Activated CD8-positive, alpha-beta memory T cell treated with anti-CD3 and anti-CD28 coated beads for 48 hours (primary cell): Measurements from ENCODE around the gene SUSD6.
"Not testable (repeated sequence)": the region's sequence is repeated elsewhere in the genome, so short reads cannot be mapped to it uniquely, and the experiment has no call there.

Source experiments
- DNase-seq, 3 experiments: peaks; one replicate each; pipeline ENCODE4 v3.0.0-alpha.2; 2020; ENCODE audit warnings: low read depth in 2 of 3, low spot score in 2 of 3

SUSD6 gene

DNA sequence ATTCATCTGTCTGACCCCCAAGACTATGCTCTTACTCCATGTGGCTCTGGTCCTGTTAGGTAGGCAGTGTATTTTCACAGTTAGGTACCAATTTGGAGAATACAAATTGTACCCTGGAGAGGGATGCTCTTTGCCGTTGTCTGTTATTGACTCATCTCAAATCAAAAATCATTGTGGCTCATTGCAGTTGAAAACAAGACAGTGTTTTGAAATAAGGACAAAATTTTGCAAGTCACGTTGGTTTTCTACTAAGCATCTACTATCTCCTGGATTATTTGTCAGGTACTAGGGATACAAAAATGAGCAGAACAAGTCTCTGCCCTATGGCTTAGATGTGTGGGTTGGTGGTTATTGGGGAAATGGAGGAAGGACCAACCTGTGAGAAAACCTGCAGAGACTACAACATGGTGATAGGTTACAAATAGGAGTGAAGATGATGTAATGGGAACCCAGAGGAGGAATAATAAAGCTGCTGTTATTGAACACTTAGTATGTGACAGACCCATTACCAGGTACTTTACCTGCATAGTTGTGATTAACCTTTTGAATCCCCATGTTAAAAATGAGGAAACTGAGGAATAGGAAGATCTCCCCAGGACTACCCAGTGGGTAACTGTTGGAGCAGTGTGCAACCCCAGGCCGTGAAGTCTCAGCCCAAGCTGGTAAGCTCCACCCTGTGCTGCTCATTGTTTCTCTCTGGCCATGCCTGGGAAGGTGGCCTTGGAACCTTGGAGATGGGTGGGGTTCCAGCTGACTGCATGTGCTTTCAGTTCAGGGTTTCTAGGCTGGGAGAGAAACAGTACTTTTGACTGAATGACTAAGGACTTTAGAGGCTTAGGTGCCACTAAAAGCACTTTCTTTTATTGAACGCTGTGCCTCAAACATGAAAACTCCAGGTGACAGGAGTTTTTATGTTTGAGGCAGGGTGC is 82.7 kb downstream of the SUSD6 start:
- DNase-seq = no peak

DNA sequence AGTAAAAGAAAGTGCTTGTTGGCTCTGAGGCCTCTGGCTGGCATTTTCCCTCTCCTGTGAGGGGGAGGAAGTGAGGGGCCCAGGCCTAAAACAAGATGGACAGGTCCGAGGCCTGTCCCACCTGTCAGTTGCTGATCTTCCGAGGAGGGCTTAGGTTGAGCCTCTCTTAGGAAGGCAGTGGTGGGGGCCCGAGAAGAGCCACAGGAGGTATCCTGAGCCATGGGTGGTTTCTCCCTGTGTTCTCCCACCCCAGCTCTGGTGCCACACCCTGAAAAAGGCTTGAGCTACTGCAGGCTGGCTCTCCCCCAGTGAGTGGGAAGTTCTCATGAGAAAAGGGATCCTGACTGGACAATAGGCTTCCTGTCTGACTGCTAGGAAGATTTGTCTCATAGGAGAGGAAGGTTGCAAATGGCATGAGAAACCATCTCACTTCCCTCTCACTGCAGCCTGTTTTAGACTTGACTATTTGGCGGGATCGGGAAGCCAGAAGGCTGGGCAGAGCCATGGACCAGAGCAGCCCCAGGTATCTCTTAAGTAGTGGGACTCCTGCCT is 83.4 kb downstream of the SUSD6 start:
- DNase-seq = no peak

DNA sequence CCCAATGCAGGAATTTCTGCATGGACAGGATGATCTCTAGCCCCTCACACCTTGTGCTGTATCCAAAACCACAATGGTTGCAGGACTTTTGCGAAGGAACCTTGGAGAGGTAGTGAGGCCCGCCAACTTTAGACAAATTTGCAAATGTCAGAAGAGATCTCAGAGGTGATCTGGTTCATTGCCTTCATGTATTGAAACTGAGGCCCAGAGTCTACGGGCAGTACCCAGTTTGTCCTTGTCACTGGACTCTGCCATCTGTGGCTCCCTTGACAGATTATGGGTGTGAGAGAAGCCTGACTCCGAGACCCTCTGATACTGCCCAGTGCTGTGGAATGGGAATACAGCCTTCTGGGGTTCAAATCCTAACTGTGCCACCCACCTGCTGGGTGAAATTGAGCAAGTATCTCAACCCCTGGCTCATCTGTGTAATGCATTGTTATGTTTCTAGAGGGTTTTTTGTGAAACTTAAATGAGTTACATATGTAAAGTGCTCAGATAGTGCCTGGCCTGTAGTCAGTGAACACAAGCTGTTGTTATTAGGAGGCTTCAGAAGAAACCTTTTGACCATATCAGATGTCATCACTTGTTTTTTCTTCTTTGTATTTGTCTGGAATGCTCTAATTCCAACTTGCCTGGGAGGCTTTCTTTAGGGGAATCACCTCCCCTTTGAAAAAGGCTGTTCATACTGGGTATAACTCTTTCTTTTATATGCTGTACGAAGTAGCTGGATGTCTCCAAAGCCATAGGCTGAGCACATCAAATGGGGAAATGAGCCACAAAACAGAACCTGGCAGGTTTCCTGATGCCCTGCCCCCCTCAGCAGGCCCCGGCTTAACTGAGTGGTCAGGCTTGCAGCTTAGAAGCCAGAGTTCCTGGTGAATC is 84.2 kb downstream of the SUSD6 start:
- no peak for DNase-seq

DNA sequence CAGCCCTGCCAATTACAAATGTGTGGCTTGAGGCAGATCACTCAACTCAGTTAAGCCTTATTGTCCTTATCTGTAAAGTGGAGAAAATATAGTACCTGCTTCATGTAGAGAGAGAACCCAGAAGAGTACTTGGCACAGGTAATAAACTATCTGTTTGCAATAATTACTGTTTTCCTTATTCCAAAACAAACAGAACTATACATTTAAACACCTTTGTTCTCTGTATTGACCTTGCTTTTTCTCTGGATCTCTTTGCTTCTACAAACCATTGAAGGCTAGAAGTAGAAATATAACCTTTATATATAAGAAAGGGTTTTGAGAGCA is 84.8 kb downstream of the SUSD6 start:
- no peak for DNase-seq

DNA sequence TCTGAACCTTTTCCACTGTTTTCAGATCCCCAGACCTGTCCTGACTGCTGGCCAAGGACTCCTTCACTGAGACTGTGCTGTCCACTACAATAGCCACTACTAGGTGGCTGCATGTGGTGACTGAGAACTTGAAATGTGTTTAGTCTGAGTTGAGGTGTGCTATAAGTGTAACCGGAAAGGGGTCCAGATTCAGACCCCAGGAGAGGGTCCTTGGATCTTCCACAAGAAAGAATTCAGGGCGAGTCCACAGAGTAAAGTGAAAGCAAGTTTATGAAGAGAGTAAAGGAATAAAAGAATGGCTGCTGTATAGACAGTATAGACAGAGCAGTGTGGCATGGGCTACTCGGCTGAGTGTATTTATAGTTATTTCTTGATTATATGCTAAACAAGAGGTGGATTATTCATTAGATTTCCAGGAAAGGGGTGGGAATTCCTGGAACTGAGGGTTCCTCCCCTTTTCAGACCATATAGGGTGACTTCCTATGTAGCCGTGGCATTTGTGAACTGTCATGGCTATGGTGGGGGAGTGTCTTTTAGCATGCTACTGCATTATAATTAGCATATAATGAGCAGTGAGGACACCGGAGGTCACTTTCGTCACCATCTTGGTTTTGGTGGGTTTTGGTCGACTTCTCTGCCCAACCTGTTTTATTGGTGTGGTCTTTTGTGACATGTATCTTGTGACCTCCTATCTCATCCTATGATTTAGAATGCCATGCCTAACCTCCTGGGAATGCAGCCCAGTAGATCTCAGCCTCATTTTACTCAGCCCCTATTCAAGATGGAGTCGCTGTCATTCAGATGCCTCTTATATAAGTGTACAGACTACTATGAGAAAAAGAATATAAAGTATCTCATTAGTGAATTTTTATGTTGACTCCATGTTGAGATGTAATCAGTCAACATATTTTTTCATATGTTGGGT is 85.5 kb downstream of the SUSD6 start:
- no peak for DNase-seq

DNA sequence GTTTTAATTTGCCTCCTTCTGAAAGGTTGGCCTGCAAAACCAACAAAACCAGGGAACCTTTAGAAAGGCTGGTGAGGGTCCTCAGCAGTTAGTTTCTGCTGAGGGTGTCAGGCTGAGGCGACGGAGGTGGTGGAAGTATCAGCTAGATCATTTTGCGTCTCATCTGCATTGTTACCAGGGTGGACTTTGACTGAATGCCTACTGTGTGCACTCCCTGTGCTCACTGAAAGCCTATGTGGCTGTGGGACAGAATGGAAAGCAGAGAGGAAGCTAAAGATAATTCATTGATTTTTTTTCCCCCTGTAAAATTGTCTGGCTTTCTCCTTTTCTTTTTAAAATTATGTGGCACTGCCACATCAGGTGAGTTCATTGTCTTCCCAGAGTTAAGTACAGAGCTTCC is 87.2 kb downstream of the SUSD6 start:
- no peak for DNase-seq

DNA sequence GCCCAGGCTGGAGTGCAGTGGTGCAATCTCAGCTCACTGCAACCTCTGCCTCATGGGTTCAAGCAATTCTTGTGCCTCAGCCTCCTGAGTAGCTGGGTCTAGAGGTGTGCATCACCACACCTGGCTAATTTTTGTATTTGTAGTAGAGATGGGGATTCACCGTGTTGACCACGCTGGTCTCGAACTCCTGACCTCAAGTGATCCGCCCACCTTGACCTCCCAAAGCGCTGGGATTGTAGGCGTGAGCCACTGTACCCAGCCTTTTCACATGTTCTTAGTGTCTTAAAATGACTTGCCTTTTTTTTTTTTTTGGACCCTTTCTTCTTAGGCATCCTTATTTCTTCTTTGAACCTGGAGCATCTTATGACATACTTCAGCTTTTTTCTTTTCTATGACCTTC is 87.8 kb downstream of the SUSD6 start:
- not testable (repeated sequence) for DNase-seq

DNA sequence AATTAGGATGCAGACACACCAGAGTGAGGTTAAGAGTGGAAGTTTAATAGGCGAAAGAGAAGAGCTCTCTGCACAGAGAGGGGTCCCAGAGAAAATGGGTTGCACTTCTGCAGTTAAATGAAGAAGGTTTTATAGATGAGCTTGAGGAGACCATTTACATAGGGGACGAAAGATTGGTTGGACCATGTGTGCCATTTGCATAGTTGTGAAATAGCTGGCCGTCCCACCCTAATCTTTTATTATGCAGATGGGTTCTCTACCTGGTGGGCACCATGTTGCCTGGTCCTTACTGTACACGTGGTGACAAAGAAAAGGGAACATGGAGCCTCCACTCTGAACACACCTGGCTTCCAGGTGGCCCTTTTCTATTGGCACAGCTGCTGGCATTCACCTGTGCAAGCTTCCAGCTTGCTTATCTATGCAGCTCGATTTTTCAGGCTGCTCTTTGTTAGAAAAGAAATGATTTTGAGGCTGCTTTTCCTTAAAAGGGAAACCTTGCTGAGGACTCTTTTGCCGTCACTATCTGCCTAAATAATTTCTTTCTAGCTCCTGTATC is 88.4 kb downstream of the SUSD6 start:
- no peak for DNase-seq

DNA sequence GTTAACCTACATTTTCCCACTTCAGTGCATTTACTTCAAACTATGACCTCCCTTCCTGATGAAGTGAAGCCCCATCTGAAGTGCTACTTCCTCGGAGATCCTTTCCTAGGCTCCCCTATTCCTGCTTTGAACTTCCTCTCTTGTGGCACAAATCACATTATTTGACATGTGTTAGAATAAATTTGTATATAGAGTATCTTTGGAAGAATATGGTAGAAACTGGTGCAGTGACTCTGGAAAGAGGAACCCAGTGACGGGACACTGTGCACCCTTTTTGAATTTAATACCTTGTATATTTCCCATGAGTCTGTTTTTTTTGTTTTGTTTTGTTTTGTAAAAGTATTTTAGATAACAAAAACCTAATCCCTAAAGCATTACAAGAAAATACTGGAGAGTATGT is 89.2 kb downstream of the SUSD6 start:
- no peak for DNase-seq

DNA sequence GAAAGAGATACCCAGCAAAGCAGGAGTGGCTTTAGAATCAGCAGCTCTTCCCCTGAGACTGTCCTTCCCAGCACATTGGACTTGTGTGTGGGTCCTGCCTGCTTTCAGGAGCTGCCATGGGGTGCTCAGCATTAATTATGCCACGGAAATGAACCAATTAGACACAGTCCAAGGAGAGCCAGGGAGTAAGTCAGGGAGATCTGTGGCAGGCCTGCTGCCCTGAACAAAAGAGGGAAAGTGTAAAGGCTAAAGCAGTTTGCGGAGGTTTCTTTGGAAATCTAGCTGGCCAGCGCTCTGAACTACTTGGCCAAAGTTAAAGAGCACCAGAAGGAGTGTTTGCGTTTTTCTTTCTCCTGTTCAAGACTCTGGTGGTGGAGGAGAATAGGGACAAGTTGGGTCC is 89.9 kb downstream of the SUSD6 start:
- no peak for DNase-seq

DNA sequence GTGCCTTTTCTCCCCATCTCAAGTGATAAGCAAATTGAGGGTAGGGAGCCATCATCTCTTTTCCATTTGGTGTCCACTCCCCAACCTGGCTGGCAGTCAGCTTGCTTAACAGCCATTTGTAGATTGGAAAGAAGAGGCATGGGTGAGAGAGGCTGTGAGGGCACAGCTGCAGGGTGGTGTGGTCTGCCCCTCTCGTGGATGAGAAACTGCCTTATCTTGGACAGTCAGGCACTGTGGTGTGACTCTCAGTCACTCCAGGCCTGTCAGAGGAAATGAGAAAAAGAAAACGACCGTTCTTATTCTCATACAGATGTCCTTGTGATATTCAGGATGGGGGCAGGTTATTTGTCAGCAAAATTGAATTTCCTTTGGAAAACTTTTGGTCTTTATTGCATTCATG is 90.5 kb downstream of the SUSD6 start:
- no peak for DNase-seq

DNA sequence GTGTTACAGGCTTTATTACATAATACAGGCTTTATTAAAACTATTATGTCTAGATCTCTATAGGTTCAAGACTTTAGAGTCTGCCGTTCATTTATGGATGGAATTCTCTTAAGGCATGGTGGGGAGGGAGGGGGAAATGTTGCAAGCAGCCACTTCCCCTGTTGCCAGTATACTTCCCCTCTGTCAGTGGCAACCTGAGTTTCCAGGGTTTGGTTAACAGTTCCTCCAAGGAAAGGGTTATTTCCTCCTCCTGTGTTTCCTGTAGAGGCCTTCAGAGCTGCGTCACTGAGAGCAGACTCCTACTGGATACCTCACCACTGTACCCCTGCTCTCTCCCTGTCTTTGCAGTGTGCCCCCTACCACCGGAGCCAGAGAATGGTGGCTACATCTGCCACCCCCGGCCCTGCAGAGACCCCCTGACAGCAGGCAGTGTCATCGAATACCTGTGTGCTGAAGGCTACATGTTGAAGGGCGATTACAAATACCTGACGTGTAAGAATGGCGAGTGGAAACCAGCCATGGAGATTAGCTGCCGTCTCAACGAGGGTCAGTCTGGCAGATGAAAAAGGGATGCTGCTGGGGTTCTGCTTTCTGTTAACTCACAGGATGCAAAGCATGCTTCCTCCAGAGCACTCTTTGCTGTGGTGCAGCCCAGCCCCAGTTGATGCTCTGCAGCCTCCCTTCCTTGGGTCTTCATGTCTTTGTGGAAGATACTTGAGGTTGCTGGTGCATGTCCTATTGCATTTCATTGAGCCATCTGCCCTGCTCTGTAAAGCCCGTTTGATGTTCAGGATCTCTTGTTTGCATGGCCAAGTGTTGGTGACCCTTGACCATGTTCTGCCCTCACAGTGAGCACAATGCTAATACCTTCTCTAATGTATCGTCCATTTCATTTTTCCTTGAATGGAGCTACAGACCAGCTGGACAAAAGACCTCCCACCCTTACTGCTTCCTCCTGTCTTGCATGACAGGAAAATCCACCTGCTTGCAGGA is 91.9 kb downstream of the SUSD6 start:
- DNase-seq = no peak

DNA sequence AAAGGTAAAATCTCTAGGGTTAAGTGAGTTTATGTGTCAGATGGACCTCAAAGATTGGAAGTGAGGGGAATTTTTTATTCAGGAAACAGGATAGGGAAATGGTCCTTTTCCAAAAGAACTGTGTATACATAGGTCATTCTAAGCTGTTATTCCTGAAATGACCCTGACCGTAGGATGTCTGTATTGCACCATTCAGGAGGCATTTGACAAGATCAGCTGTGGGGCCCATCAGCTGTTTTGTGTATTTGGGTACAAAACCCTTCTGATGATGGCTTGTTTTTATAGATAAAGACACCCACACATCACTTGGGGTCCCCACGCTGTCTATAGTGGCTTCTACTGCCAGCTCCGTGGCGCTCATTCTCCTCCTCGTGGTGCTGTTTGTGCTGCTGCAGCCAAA is 92.9 kb downstream of the SUSD6 start:
- DNase-seq = no peak

DNA sequence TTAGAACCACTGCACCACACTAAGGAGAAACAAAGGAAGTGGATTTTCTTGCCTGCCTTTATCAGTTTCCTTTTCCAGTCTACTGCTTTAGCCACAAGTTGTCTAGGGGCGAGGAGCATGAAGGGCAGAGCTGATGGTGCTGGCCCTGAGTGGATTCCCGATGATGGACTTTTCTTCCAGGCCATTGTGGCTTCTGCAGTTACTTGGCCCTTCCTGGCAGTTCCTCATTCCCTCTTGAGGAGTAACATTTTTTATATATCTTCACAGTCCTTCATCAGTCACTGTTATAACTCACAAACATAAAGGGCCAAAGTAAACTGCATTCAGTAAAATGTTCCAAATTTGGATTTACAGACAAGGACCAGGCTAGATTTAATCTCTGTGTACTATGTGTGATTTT is 94.3 kb downstream of the SUSD6 start:
- no peak for DNase-seq

DNA sequence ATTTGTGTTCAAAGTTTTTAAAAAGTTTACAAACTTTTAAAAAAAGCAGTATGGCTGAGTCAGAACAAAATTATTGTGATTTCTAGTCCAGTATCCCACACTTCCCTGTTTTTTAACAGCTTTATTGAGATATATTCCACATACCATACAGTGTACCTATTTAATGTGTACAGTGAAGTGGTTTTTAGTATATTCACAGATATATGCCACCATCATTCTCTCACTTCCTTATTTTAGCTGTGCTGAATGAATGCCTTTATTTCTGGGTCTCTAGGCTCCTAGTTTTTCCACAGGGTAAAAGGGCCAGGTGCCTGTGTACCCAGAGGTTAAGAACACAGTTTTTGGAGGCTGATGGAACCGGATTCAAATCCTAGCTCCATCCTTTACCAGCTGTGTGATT is 96.7 kb downstream of the SUSD6 start:
- no peak for DNase-seq

DNA sequence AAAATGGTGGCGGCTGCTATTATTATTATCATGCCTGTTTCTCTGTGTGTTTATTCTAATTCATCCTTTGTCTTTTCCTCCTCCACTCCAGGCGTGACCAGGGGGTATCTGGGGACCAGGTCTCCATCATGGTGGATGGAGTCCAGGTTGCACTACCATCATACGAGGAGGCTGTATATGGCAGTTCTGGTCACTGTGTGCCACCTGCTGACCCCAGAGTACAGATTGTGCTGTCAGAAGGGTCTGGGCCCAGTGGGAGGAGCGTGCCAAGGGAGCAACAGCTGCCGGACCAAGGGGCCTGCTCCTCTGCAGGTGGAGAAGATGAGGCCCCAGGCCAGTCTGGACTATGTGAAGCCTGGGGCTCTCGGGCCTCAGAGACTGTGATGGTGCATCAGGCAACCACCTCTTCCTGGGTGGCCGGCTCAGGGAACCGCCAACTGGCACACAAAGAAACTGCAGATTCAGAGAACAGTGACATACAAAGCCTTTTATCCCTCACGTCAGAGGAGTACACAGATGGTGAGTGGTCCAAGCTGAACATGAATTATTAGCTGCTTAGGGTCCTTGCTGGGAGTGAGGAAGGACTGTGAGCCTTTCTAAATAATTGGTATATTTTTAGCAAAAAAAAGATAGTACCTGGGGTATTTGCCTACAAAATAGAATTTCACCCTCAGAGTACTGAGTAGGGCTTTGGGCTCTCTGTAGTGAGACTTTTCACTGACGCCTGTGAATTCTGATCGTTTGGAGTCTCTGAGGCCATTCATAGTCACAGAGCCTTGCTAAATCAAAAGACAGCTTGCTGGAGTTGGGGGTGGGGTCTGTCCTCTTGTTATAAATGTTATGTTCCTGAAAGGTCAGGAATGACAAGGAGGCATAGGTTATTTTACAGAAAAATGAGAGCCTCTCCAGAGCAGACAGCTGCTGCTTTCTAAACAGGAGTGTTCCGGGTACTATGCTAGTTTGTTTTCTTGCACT is 97.5 kb downstream of the SUSD6 start:
- no peak for DNase-seq

DNA sequence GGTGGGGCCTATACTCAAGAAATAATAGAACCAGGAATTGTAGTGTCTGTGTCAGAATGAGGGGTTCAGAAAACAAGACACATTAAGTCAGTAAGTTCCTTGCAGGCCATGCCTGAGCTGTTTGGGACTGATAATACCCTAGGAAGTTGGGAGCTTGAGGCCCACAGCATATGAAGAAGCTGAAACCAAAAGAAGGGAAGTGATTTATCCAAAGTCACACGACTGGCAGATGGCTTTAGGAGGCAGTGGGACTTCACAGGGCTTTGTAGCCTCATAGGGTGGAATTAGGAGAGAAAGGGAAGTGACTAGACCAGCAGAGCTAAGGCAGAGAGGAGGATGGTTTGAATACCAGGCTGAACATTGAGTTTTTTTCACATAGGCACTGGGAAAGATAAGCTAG is 99.0 kb downstream of the SUSD6 start:
- DNase-seq = no peak

DNA sequence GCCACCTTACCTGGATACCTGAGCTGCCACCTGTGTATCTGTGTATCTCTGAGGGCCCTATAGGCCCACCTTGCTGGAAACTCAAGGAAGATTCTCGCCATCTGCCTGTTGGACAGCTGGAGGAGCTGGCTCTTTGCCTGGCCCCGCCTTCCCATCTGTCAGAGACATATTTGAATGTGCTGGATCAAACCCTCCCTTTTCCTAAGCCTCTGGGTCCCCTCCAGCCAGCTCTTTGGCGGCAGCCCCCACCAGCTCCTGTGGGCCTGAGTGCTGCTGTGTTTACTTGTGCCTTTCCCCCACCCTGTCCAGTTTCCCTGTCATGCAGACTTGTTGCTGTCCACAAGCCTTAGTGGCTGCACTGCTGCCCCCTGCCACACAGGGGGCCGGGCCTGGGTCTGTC is 99.7 kb downstream of the SUSD6 start:
- DNase-seq = no peak
